Gastroesophageal sphincter (tissue), 3 donors: Measurements from ENCODE around the gene FSD2.

ENCODE experiments used
- EP300 ChIP-seq: sonication (generic); formaldehyde crosslinking; IDR thresholded peaks from one replicate; pipeline ENCODE4 v1.6.1; 2017; ENCODE audit warnings: antibody characterized with exemption, mild to moderate bottlenecking
- POLR2A ChIP-seq, 2 donors: fragments of 450-650 bp; IDR thresholded peaks; one replicate each; pipeline ENCODE4 v1.6.1; 2017; ENCODE audit warnings: antibody characterized with exemption in 2 of 2, mild to moderate bottlenecking in 2 of 2, moderate library complexity in 1 of 2
- POLR2AphosphoS5 ChIP-seq: sonication (generic); formaldehyde crosslinking; IDR thresholded peaks from one replicate; pipeline ENCODE4 v1.6.1; 2017; ENCODE audit warnings: antibody characterized with exemption
- TF ChIP-seq, protein P1 (sequence below), 4 experiments: fragments of 200-600 bp in 2 of 4; fragments of 450-650 bp in 2 of 4; sonication (generic) in 1 of 4; IDR thresholded peaks; one replicate each; pipeline ENCODE4 v1.5.1; 2017 to 2019; ENCODE audit warnings: antibody characterized with exemption in 4 of 4, mild to moderate bottlenecking in 2 of 4, moderate library complexity in 2 of 4

DNA sequence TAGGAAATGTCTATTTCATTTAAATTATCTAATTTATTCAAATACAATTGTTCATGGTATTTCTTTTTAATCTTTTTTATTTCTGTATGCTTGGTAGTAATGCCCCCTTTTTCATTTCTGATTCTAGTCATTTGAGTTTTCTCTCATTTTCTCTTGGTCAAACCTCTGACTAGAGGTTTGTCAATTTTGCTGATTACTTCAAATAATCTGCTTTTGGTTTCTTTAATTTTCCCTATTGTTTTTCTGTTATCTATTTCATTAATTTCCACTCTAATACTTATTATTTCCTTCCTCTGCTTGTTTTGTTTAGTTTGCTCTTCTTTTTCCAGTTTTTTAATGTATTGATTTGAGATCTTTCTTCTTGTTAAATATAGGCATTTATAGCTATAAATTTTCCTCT, 12.1 kb downstream of the FSD2 start:
- TF ChIP-seq, protein P1, sequence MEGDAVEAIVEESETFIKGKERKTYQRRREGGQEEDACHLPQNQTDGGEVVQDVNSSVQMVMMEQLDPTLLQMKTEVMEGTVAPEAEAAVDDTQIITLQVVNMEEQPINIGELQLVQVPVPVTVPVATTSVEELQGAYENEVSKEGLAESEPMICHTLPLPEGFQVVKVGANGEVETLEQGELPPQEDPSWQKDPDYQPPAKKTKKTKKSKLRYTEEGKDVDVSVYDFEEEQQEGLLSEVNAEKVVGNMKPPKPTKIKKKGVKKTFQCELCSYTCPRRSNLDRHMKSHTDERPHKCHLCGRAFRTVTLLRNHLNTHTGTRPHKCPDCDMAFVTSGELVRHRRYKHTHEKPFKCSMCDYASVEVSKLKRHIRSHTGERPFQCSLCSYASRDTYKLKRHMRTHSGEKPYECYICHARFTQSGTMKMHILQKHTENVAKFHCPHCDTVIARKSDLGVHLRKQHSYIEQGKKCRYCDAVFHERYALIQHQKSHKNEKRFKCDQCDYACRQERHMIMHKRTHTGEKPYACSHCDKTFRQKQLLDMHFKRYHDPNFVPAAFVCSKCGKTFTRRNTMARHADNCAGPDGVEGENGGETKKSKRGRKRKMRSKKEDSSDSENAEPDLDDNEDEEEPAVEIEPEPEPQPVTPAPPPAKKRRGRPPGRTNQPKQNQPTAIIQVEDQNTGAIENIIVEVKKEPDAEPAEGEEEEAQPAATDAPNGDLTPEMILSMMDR (IDR thresholded peaks at IDR 0.05) = no peak
- no peak for TF ChIP-seq POLR2AphosphoS5
- TF ChIP-seq POLR2A (IDR thresholded peaks at IDR 0.05) = no peak
- TF ChIP-seq EP300 = no peak
